ENCODE results near the gene TAF4B. TPM values are rescaled to one million over a fixed set of nuclear protein-coding genes. Genes with fewer than 3 reads are reported as not detected.

Gene TAF4B
- total and polyA plus RNA-seq, 2 donors (not counting 1 experiment from before 2014, with no cell fraction given) = 10.5 to 16.1 TPM

DNA sequence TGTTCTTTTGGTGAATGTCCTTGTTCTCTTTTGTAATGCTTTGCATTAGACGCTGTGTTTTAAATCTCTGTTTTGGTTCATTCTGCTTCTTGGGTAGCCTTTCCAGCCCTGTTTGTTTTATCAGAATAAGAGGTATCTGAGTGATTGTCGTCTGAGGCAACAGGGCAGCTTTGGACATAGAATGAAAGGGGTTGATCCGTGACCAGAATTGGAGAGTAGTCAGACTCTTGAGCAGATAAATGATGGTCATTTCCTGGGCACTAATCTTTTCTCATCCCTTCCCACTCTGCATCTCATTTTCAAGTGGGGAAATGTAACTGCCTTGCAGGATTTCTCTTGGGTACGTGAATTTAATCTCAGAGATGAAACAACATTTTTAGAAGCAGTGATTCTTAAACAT is 61.4 kb downstream of the TAF4B start:
- no peak overlapping the region for H3K9ac ChIP-seq (ENCODE audit: low read length)
- H4K20me1 ChIP-seq (ENCODE audit: control insufficient read depth, insufficient read depth, low read length, poor library complexity, severe bottlenecking) = no peaks in the 10 kb centered on the region
- DNase-seq (no peak), ATAC-seq (ENCODE audit: low read depth) (no peak)
- ChIA-PET POLR2A (interaction anchor here (0.6 kb wide), 1 partner anchor 90 kb away, joined by 3 read pairs; no protein-coding TSS in a partner anchor), CTCF (interaction anchor here (1.5 kb wide), 1 partner anchor 18 kb away, joined by 4 read pairs; no protein-coding TSS in a partner anchor)
- no peaks in the 10 kb centered on the region for H3K9me3 ChIP-seq (ENCODE audit: control extremely low read depth in 1 of 3, control insufficient read depth in 2 of 3, insufficient read depth in 1 of 3, low read length in 2 of 3)
- Mint-ChIP-seq H3K9me3 (ENCODE audit: insufficient read depth) (no peaks in the 10 kb centered on the region), H3K4me3 (no peak overlapping the region), H3K27me3 (no peaks in the 10 kb centered on the region), H3K27ac (no peak overlapping the region), H3K4me1 (no peaks in the 10 kb centered on the region)
- intact Hi-C loops (cut with micrococcal nuclease) = no loop called here
- TF ChIP-seq, protein P1, sequence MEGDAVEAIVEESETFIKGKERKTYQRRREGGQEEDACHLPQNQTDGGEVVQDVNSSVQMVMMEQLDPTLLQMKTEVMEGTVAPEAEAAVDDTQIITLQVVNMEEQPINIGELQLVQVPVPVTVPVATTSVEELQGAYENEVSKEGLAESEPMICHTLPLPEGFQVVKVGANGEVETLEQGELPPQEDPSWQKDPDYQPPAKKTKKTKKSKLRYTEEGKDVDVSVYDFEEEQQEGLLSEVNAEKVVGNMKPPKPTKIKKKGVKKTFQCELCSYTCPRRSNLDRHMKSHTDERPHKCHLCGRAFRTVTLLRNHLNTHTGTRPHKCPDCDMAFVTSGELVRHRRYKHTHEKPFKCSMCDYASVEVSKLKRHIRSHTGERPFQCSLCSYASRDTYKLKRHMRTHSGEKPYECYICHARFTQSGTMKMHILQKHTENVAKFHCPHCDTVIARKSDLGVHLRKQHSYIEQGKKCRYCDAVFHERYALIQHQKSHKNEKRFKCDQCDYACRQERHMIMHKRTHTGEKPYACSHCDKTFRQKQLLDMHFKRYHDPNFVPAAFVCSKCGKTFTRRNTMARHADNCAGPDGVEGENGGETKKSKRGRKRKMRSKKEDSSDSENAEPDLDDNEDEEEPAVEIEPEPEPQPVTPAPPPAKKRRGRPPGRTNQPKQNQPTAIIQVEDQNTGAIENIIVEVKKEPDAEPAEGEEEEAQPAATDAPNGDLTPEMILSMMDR (IDR thresholded peaks at IDR 0.05) = no peak
- no peak for TF ChIP-seq EZH2 (IDR thresholded peaks at IDR 0.05; ENCODE audit: borderline replicate concordance, insufficient read depth, low read depth, low read length, poor library complexity, severe bottlenecking)
- no peaks in the 10 kb centered on the region for H3K27me3 ChIP-seq (replicated peaks in 1 of 4; ENCODE audit: control extremely low read depth in 1 of 4, control insufficient read depth in 3 of 4, insufficient read depth in 4 of 4, low read length in 3 of 4)
- H3K4me3 ChIP-seq (ENCODE audit: control extremely low read depth in 1 of 5, extremely low read depth in 1 of 5, insufficient read depth in 1 of 5, low read depth in 2 of 5, low read length in 4 of 5) = no peak overlapping the region
- H3K79me2 ChIP-seq (ENCODE audit: control insufficient read depth, insufficient read depth, low read length) = no peaks in the 10 kb centered on the region
- WGBS (ENCODE audit: insufficient coverage) = 100% methylated on average over 1 of the region's 4 CpGs
- H2AFZ ChIP-seq (ENCODE audit: insufficient read depth, low read depth, low read length, poor library complexity, severe bottlenecking) = no peak overlapping the region
- peaks cover 8 to 24% of the 10 kb centered on the region in 2 experiments for H3K36me3 ChIP-seq (replicated peaks in 1 of 2; ENCODE audit: control extremely low read depth in 1 of 2, control insufficient read depth in 1 of 2, extremely low read depth in 1 of 2, insufficient read depth in 2 of 2, low read length in 1 of 2)
- H3K4me1 ChIP-seq (ENCODE audit: control insufficient read depth in 2 of 2, insufficient read depth in 2 of 2, low read length in 2 of 2) = no peaks in the 10 kb centered on the region
- H3K4me2 ChIP-seq (replicated peaks; ENCODE audit: low read depth, low read length, poor library complexity, severe bottlenecking) = no peak overlapping the region
- no peak overlapping the region for H3K27ac ChIP-seq (ENCODE audit: low read length in 2 of 2)

DNA sequence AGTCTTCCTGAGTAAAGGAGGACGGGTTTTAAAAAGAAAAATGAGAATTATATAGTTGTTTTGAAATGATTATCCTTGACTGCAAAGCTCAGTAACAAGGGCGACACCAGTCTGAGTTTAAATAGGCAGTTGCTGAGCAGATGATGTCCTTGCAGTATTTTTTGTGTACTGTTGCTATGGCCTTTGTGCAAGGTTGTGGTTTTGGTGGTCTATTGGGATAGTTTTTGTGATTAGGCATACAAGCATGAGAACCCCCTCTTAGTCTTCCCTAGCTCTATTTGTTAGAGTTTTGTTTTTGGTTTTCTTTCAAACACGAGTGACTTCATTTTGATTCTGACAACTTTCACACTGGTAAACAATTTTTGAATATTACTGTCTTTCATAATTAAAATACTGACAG is 64.1 kb downstream of the TAF4B start:
- no peak overlapping the region for H3K9ac ChIP-seq (ENCODE audit: low read length)
- TF ChIP-seq, protein P1 (IDR thresholded peaks at IDR 0.05) = no peak
- no peak for TF ChIP-seq EZH2 (IDR thresholded peaks at IDR 0.05; ENCODE audit: borderline replicate concordance, insufficient read depth, low read depth, low read length, poor library complexity, severe bottlenecking)
- POLR2A ChIA-PET = no interaction called here
- CTCF ChIA-PET = no interaction called here
- H3K9me3 Mint-ChIP-seq (ENCODE audit: insufficient read depth) = no peaks in the 10 kb centered on the region
- WGBS (ENCODE audit: insufficient coverage) = 81% methylated on average over 2 of the region's 3 CpGs
- ATAC-seq (ENCODE audit: low read depth) = no peak
- peaks cover 13 to 22% of the 10 kb centered on the region in 2 experiments for H3K36me3 ChIP-seq (replicated peaks in 1 of 2; ENCODE audit: control extremely low read depth in 1 of 2, control insufficient read depth in 1 of 2, extremely low read depth in 1 of 2, insufficient read depth in 2 of 2, low read length in 1 of 2)
- no peaks in the 10 kb centered on the region for H3K27me3 Mint-ChIP-seq
- no peak overlapping the region for H3K4me2 ChIP-seq (replicated peaks; ENCODE audit: low read depth, low read length, poor library complexity, severe bottlenecking)
- no peaks in the 10 kb centered on the region for H3K9me3 ChIP-seq (ENCODE audit: control extremely low read depth in 1 of 3, control insufficient read depth in 2 of 3, insufficient read depth in 1 of 3, low read length in 2 of 3)
- no peaks in the 10 kb centered on the region for H3K4me1 ChIP-seq (ENCODE audit: control insufficient read depth in 2 of 2, insufficient read depth in 2 of 2, low read length in 2 of 2)
- H3K79me2 ChIP-seq (ENCODE audit: control insufficient read depth, insufficient read depth, low read length) = no peaks in the 10 kb centered on the region
- no peaks in the 10 kb centered on the region for H4K20me1 ChIP-seq (ENCODE audit: control insufficient read depth, insufficient read depth, low read length, poor library complexity, severe bottlenecking)
- H3K27ac Mint-ChIP-seq = no peak overlapping the region
- H3K4me3 Mint-ChIP-seq = no peak overlapping the region
- H2AFZ ChIP-seq (ENCODE audit: insufficient read depth, low read depth, low read length, poor library complexity, severe bottlenecking) = no peak overlapping the region
- no peak overlapping the region for H3K27ac ChIP-seq (ENCODE audit: low read length in 2 of 2)
- no peak overlapping the region for H3K4me3 ChIP-seq (ENCODE audit: control extremely low read depth in 1 of 5, extremely low read depth in 1 of 5, insufficient read depth in 1 of 5, low read depth in 2 of 5, low read length in 4 of 5)
- H3K27me3 ChIP-seq (replicated peaks in 1 of 4; ENCODE audit: control extremely low read depth in 1 of 4, control insufficient read depth in 3 of 4, insufficient read depth in 4 of 4, low read length in 3 of 4) = no peaks in the 10 kb centered on the region
- intact Hi-C loops (cut with micrococcal nuclease) = no loop called here
- no peaks in the 10 kb centered on the region for H3K4me1 Mint-ChIP-seq
- DNase-seq = no peak
